GM10266 (cell line): ENCODE results near the gene TMIE.

Experiments used
- DNase-seq: peaks from one replicate; pipeline ENCODE4 v3.0.0; 2012; ENCODE audit errors: extremely low spot score
- CTCF ChIP-seq: IDR thresholded peaks from 2 replicates; pipeline ENCODE4 v1.5.1; 2012; ENCODE audit warnings: mild to moderate bottlenecking, low read depth; ENCODE audit not compliant: control insufficient read depth, insufficient read depth; ENCODE audit errors: missing control alignments

Gene TMIE

GRCh38 chr3:46693038-46693891, 7.9 kb upstream of the TMIE start, which contains the start of gene ALS2CL:
Gene ALS2CL (minus strand): TSS chr3:46693679. CDS start chr3:46689440, 4,239 bp downstream.
- TF ChIP-seq CTCF: no peak
- DNase-seq: no peak

- DNase-seq: no peak
Observed at GRCh38 chr3:46693892-46694226, 7.3 kb upstream of the TMIE start.

GRCh38 chr3:46694520-46694919, 6.7 kb upstream of the TMIE start:
- no peak for TF ChIP-seq CTCF
- no peak for DNase-seq

More at GRCh38 chr3:46693892-46694226, 7.3 kb upstream of the TMIE start:
- no peak for TF ChIP-seq CTCF

GRCh38 chr3:46695177-46695961, 5.8 kb upstream of the TMIE start:
- peak; percentile 37 for TF ChIP-seq CTCF
- no peak for DNase-seq

GRCh38 chr3:46695962-46696894, 5.0 kb upstream of the TMIE start:
- no peak for TF ChIP-seq CTCF
- DNase-seq: no peak

GRCh38 chr3:46699676-46700523, 1.3 kb upstream of the TMIE start:
- no peak for TF ChIP-seq CTCF
- no peak for DNase-seq
